ENCODE results near the gene NPTXR.

GRCh38 chr22:38866024-38866398 is 22.2 kb upstream of the NPTXR start:
- no peak for TF ChIP-seq POLR2AphosphoS5 (IDR thresholded peaks at IDR 0.05; ENCODE audit: low read depth, low read length)
- TF ChIP-seq REST (IDR thresholded peaks at IDR 0.05; ENCODE audit: insufficient read depth in 1 of 2, low read depth in 2 of 2, low read length in 2 of 2) = no peak
- no peak for TF ChIP-seq TAF1 (IDR thresholded peaks at IDR 0.05; ENCODE audit: borderline replicate concordance, insufficient read depth, low read length)
- TF ChIP-seq SIN3A (IDR thresholded peaks at IDR 0.05; ENCODE audit: borderline replicate concordance, insufficient read depth, low read length) = no peak

Measured in PFSK-1 (cell line).